Measurements from ENCODE around the gene SLC25A48.

The SLC25A48 gene

GRCh38 chr5:135937245-135937911, 102.9 kb downstream of the SLC25A48 start:
- no peak for DNase-seq

Measured in NCI-H226 (cell line).